HG03469 (cell line): ENCODE data around the gene MAP4K5.

ENCODE experiments used
- ATAC-seq: cut with Tn5 transposase; IDR thresholded peaks from one replicate; pipeline ENCODE4 v1.9.1; 2021; ENCODE audit warnings: mild to moderate bottlenecking, moderate library complexity, moderate number of reproducible peaks; ENCODE audit not compliant: unreplicated experiment

MAP4K5 gene

DNA sequence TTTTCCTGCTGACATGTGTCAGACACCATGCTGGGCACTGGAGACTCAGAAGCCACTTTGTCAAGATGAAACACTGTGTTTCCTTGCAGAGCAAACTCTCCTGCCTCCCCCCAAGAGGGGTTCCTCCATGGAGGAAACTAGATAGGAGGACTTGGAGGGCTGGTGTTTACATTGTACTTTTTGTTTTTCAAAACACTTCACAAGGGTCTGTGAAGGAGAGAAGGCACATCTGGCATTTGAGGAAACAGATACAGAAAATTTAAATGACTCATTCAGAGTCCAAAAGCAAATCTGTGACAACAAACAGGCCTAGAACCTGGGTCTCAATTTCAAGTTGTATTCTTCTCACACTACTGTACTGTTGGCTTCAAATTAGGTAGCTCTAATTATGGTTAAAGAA, 128.9 kb downstream of the MAP4K5 start:
- no peak for ATAC-seq

DNA sequence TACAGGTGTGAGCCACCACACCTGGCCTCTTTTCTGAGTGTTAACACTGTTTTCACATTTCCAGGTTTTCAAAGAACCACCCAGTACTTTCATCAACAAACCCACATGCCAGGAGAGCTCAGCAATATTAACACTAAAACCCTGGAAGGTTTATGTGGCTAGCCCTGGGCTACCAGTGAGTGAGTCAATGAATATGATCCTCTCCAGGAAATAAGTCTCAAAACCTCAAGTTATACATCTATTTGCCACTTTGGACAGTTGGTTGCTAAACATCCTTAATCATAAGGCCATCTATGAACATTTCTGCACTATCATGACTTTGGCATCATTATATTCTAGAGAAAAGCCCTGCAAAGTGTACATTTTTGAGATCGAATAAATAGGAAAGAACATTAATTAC, 129.4 kb downstream of the MAP4K5 start:
- no peak for ATAC-seq

DNA sequence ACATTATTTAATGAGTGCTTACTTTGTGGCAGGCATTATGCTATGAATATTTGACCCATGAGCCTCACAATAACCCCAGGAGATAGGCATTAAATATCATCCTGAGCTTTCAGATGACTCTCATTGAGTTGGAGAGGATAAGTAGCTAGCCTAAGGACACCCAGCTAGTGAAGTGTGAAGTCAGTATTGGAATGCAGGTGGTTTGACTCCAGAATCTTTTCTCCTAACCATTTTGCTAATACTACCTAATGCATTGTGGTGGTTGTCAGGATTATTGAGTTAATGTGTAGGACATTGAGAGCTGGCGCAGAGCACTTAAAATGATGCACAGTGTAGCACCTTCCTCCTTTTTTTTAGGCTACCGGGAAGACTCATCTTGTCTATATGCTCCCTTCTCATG, 131.9 kb downstream of the MAP4K5 start:
- no peak for ATAC-seq

DNA sequence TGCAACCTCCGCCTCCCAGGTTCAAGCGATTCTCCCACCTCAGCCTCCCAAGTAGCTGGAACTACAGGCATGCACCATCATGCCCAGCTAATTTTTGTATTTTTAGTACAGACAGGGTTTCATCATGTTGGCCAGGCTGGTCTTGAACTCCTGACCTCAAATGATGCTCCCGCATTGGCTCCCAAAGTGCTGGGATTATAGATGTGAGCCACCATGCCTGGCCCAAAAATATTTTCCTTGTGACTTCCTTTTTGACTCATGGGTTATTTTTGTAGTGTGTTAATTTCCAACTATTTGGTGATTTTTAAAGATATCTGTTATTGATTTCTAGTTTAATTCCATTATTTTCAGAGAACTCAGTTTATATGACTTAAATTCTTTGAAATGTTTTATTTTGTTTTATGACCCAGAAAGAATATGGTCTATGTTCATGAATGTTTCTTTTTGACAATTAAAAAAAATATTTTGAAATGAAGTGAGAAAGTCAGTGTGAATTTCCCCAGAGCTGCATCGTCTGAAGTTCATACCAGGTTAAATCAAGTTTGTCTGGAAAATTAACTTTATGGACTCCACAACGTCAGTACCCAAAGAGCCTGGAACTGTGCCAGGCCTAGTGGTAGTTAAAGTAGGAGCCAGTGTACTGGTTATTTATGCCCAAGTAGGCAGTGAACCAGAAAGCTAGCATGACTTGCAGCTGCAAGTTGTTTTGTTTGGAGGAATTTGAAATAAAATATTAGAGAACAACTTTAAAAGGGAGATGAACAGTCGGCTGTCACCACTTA, 132.9 kb downstream of the MAP4K5 start:
- no peak for ATAC-seq

DNA sequence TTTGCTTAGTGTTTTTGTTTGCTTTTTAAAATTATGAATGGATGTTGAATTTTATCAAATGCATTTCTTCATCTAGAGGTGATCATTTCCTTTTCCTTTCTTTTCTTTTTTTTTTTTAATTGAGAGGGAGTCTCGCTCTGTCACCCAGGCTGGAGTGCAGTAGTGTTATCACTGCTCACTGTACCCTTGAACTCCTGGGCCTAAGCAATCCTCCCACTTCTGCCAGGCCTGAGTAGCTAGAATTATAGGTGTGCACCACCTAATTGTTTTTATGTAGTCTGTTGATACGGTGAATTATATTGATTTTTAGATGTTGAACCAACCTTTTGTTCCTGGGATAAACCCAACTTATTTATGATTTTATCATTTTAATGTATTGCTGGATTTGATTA, 134.2 kb downstream of the MAP4K5 start:
- no peak for ATAC-seq

DNA sequence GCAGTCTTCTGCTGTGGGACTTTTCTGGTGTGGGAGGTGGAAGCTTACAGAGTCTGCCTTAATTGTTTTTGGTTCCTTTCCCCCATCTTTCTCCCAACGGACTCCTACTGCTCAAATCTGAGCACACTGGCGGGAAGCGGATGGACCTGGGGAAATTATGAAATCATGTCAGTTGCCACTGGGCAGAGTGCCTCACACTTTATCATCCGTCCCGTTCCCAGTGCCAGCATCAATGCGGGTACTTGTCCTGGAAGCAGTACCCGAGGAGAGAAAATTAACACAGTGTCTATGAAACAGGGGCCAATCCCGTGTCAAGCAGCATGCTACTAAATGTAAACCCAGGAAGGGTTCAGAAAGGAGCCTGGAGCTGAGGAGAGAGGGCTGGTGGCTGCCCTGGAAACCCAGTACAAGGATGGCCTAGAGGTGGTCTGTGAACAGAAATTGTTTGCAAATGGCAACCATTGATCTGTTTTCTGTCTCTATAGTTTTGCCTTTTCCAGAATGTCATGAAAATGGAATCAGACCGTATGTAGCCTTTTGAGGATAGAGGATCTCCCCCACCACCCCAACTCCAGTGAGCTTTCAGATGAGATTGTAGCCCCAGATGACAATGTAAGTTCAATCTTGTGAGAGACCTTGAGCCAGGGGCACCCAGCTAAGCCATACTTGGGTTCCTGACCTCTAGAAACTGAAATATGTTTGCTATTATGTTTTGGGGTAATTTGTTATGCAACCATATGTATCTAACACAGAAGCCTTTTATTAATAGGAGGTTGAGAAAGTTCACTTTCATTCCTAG, 134.8 kb downstream of the MAP4K5 start:
- ATAC-seq: no peak

DNA sequence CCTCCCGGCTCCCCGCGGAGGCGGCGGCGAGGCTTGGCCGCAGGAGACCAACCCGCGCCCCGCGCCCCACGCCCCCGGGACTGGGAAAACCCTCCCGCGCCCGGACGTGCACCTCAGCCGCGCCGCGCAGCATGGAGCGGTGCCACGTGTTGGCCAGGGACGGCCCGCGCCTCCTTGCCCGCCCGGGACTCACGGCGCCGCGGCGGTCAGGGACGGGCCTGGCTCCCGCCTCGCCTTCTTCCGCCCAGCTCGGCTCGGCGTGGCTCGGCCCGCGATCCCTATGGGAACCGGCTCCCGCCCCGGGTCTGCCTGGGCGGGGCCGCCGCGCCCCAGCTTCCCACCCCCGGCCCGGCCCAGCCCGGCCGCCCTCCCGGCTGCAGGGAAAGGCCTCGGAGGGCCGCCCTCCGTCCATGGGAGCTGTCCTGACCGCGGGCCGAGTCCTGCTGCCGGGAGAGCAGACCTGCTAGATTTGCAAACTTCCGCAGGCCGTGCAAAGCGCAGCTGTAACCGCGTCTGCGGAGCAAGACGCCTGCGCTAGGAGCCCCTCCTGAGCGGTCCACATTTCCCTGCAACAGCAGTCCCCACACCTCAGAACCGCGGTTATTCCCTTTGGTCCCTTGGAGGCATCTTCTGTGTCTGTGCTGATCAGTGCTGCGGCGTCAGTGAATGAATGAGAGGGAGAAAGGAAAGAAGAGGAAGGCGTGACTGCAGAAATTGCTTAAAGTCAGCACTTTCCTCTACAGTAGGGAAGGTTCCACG, 135.6 kb downstream of the MAP4K5 start, which contains the start of gene CDKL1:
Gene CDKL1 (minus strand): TSS at position 251 of the 759 bp plus-strand sequence. CDS start 1,013 bp downstream, outside the sequence.
- no peak for ATAC-seq

DNA sequence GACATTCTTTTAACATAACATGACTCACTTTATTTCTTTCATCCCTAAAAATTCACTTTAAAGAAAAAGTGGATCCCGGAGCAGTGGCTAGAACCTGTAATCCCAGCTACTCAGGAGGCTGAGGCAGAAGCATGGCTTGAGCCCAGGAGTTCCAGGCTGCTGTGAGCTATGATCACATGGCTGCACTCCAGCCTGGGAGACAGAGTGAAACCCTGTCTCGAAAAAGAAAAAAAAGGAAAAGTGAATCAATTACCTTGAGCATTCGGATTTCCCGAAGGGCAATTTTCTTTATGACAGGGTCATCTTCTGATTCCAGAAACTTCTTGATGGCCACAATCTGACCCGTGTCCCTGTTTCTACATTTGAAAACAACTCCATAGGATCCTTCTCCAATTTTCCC, 136.9 kb downstream of the MAP4K5 start:
- ATAC-seq: no peak

DNA sequence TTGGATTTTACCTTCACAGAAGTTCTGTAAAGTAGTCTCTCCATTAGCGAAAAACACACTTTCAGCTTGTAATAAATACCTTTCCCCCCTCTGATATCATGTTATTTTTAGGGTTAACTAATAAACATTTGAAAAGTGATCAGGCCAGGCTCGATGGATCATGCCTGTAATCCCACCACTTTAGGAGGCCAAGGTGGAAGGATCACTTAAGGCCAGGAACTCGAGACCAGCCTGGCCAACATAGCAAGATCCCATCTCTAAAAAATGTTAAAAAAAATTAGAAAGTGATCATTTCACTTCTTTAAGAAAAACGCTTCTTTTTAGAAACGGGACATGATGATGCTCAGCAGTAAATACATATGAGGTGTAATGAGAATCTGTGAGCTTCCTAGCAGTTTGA, 137.7 kb downstream of the MAP4K5 start:
- no peak for ATAC-seq

DNA sequence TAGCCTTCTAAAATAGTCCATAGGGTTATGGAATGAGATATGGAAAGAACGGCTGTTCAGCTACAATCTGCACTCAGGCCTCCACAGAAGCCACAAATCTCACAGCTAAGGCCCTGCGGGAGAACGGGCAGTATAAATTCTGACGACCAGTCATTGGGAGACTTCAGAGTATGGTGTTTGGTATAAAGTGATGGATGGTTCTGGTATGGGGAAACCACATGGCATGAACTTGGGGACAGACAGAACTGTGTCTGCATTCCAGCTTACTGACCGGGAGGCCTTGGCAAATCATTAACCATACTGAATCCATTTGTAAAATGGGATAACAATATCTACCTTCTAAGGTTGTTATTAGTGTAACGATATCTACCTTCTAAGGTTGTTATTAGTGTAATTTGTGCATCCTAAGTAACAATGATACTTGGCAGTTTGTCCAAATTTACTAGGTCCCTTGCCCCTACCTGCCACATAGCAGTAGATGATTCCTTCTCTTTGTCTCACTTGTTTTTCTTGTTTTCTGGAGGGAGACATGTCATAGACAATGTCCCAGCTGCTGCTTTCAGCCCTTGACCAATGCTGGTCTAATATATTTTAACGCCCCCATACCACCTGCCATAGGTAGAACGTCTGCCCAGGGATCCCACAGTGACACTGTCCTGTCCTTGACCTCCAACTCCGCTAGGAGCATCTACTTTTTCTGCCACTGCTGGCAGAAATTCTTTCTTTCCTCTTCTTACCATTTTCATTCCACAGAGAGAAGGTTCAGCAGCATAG, 142.5 kb downstream of the MAP4K5 start:
- no peak for ATAC-seq

DNA sequence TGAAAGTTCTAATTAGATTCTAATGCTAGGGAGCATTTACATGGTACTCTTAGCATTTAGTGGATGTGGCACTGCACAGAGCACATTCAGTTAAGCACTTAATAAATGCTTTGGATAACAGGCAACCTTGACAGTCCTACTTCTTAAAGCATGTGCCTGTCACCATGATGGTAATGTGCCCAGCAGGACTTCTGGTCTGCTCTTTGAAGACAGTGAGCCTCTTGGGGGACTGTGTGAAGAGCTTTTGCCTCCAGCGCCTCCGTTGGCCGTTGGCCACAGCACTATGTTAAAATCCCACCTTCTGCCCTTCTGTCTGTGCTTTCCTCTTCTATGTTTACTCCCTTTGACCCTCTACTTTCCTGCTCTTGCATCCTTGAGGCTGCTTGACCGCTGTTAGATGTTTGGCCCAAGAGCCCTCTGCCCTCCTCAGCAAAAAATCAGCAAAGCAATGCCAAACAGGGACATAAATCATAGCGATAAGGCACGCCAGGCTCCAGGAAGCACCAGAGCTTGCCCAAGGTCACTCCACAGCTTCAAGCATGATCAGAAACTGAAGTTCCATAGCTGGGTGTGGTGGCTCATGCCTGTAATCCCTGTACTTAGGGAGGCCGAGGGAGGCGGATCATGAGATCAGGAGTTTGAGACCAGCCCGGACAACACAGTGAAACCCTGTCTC, 144.0 kb downstream of the MAP4K5 start:
- no peak for ATAC-seq

DNA sequence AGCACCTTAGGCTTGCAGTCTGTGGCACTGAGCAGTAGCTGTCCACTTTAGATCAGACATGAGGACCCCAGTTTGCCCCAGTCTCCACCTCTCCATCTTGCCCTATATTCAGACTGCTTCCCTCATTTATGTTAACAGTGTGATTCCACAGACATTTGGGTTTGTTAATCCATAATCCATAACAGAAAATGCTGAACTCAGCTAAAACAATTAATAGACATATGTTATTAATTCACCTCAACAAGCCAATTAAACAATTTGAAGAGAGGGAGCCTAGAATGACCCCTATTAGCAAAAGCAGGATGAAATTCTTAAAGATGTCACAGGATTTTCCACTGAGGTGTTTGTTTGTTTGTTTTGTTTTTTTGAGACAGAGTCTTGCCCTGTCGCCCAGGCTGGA, 144.8 kb downstream of the MAP4K5 start:
- ATAC-seq: no peak

DNA sequence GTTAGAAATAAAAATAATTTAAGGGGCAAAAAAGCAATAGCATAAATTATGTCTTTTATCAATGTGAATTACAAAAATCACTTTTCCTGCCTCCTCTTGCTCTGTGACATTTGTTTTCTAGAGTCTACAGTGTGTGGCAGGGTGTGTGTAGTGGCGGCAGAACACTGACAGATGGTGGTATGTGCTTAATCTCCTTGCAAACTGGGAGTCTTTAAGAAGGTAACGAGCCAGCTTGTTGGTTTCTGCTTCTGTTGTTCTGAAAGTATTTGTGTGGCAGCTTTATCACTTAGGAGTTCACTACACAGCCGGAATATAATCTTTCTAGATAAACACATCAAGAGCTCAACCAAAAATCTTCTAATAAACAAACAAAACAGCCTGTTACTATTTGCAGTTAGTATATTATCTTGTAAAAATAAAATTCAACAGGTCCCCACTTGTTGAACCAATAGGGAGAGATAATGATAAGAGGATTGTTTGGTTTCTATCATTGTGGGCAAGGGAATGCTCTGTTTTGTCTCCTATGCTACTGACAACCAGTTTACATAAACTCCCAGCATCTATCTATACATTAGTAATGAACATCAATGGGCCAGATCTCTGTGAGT, 148.6 kb downstream of the MAP4K5 start:
- no peak for ATAC-seq

DNA sequence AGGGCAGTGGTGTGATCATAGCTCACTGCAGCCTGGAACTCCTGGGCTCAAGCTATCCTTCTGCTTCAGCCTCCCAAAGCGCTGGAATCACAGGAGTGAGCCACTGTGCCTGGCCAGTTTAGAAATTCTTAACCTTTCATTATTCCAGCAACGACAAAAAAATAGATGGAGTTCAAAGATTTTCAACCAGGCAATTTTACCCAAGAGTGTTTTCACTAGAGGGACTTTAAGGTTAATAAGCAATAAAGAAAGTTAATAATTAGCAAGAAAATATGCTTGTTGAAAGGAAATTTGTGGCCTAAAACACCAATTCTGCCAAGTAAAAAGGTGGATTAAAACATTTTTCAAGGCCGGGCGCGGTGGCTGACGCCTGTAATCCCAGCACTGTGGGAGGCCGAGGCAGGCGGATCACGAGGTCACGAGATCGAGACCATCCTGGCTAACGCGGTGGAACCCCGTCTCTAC, 150.5 kb downstream of the MAP4K5 start:
- no peak for ATAC-seq

DNA sequence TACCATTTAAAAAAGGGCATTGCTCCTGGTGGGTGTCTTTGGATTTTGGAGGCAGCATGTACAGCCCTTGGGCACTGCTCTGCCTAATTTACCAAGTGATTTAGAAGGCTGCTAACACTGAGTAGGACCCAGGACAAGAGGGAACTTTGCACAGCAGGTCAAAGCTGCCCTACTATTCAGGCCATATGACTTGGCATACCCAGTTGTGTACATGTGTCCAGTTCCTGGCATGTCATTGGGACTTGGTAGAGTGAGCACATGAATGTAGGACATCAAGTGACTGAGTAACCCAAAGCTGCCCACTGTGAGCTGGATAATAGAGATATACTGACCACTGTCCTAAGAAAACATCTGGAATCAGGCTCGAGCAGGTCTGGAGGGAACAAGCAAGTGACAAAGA, 151.4 kb downstream of the MAP4K5 start:
- ATAC-seq: no peak

DNA sequence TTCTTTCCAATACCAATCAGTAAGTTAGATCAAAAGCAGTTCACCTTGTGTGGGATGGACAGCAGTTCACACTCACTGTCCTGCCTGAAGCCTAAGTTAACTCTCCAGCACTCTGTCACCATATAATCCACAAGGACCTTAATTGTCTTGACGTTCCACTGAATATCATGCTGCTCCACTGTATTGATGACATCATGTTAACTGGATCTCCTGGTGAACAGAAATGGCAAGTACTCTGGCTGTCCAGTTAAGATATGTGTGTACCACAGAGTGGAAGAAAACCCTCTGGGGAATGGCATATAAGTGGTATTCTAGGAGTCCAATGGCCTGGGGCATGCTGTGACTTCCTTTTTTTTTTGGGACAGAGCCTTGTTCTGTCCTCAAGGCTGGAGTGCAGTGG, 151.9 kb downstream of the MAP4K5 start:
- ATAC-seq: no peak

DNA sequence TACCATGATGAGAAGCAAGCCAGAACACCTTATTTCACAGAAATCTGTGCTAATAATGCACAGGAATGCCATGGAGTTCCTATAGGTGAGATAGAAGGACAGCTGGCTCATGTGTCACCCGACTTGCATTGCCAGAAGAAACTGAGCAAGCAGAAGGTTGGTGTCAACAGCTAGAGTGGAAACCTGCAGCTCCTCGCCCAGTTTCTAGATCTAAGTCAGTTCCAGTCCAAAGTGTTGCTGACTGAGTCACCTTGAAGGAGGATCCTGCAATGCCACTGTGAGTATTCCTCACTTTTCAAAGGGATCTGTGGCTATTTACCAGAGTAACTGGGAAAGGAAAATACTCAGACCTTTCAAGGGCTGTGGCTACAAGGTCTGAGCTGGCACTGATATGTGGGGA, 152.8 kb downstream of the MAP4K5 start:
- ATAC-seq: no peak

DNA sequence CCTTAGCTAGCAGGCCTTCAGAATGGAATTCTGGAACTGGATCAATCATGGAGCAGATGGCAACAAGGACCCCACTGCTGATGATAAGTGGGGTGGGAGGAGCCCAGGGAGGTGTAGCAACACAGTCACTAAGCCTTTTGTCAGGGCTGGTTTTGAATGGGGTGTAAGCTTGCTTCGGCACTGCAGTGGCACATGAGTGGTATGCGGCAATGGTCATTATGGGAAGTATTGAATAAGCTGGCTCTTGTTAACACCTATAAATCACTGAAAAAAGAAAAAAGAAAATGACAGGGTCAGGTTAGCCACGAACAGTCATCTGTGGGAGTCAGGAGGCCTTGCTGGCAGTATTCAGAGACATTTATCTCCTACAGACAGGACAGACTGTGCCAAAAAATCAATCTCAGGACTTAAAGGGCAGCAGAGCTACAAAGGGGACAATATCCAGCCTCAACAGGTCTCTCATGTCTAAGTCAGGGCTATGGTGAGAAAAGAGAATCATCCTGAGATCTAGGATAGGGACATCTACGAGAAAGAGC, 154.8 kb downstream of the MAP4K5 start:
- no peak for ATAC-seq

DNA sequence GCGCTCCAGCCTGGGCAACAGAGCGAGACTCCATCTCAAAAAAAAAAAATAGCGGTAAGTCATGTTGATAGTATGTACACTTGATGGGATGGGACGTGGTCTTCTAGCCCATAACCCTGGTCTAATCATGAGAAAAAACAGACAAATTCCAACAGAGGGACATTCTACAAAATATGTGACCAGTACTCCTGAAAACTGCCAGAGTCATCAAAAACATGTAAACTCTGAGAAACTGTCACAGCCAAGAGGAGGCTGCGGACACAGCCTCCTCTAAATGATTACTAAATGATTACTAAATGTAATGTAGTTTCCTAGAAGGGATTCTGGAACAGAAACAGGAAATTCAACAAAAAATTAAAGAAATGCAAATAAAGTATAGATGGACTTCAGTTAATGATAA, 156.6 kb downstream of the MAP4K5 start:
- no peak for ATAC-seq
